ENCODE measurements around the gene AP3B1.

GRCh38 chr5:78060421-78060820 lies 234.1 kb downstream of the AP3B1 start:
- TF ChIP-seq, protein P1, sequence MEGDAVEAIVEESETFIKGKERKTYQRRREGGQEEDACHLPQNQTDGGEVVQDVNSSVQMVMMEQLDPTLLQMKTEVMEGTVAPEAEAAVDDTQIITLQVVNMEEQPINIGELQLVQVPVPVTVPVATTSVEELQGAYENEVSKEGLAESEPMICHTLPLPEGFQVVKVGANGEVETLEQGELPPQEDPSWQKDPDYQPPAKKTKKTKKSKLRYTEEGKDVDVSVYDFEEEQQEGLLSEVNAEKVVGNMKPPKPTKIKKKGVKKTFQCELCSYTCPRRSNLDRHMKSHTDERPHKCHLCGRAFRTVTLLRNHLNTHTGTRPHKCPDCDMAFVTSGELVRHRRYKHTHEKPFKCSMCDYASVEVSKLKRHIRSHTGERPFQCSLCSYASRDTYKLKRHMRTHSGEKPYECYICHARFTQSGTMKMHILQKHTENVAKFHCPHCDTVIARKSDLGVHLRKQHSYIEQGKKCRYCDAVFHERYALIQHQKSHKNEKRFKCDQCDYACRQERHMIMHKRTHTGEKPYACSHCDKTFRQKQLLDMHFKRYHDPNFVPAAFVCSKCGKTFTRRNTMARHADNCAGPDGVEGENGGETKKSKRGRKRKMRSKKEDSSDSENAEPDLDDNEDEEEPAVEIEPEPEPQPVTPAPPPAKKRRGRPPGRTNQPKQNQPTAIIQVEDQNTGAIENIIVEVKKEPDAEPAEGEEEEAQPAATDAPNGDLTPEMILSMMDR (IDR thresholded peaks at IDR 0.05): no peak
- no peak for TF ChIP-seq POLR2A (IDR thresholded peaks at IDR 0.05)
- no peak for TF ChIP-seq POLR2AphosphoS5 (IDR thresholded peaks at IDR 0.05)
